ENCODE measurements around the gene HSPB9. TPM values are rescaled to one million over a fixed set of nuclear protein-coding genes. Genes with fewer than 3 reads are reported as not detected.

Gene HSPB9
- total RNA-seq, 1 donor from 2014 or later = not detected

DNA sequence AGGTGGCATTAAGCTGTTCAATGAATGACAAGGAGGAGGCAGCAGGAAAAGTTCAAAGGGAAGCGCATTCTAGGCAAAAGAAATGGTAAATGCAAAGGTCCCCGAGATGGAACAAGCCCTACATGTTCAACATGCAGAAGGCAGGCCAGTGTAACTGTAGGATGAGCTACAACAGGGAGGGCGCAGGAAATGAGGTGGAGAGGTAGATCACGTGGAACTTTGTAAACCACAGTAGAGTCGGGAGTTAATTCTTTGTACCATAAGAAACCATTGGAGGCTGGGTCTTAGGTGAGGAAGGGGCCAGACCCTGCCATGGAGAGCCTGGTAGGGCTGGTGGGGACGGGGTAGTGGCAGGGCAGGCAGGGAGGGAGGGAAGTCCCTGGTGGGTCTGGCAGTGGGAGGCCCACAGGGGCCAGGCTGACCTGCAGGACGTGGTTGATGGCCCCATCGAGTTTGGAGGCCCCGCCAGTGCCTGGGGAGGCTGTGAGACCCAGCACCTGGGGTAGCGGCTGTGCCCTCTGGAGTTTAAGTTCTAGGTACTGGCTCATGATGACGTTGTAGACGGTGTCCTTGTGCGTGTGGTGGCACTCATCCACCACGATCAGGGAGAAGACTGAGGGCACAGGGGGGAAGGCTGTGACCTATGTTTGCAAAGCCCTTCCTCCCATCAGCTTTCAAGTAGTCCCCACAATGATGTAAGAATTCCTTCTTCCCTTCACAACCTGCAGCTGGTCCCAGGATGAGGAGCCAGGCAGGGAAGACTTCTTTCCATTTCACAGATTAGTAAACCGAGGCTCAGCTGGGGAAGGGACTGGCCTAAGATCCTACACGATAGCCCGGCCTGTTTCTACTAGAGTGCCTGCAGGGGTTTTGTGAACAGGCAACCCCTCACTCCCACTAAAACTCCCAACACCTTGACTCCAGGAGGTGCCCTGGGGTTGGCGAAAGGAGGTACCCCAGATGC lies 12.0 kb upstream of the HSPB9 start:
- H2AFZ ChIP-seq (ENCODE audit: low read depth, low read length) = no peak overlapping the region
- no peak overlapping the region for H3K4me3 ChIP-seq (ENCODE audit: insufficient read depth, low read depth, low read length)
- H3K27ac Mint-ChIP-seq (ENCODE audit: unreplicated experiment) = no peak overlapping the region
- H3K4me2 ChIP-seq (ENCODE audit: low read length) = no peak overlapping the region
- no peaks in the 10 kb centered on the region for H3K4me1 ChIP-seq (ENCODE audit: insufficient read depth, low read length)
- no peaks in the 10 kb centered on the region for H3K36me3 ChIP-seq (ENCODE audit: insufficient read depth, low read length)
- no peaks in the 10 kb centered on the region for H3K9me3 ChIP-seq (ENCODE audit: insufficient read depth, low read depth, low read length)
- peaks cover 2% of the 10 kb centered on the region for H3K9me3 Mint-ChIP-seq (ENCODE audit: unreplicated experiment)
- H3K27me3 ChIP-seq (ENCODE audit: insufficient read depth, low read length) = peaks cover 3% of the 10 kb centered on the region
- no peaks in the 10 kb centered on the region for H4K20me1 ChIP-seq (ENCODE audit: insufficient read depth, low read length)
- TF ChIP-seq EZH2 (IDR thresholded peaks at IDR 0.05; ENCODE audit: insufficient read depth, low read length) = no peak
- TF ChIP-seq, protein P1, sequence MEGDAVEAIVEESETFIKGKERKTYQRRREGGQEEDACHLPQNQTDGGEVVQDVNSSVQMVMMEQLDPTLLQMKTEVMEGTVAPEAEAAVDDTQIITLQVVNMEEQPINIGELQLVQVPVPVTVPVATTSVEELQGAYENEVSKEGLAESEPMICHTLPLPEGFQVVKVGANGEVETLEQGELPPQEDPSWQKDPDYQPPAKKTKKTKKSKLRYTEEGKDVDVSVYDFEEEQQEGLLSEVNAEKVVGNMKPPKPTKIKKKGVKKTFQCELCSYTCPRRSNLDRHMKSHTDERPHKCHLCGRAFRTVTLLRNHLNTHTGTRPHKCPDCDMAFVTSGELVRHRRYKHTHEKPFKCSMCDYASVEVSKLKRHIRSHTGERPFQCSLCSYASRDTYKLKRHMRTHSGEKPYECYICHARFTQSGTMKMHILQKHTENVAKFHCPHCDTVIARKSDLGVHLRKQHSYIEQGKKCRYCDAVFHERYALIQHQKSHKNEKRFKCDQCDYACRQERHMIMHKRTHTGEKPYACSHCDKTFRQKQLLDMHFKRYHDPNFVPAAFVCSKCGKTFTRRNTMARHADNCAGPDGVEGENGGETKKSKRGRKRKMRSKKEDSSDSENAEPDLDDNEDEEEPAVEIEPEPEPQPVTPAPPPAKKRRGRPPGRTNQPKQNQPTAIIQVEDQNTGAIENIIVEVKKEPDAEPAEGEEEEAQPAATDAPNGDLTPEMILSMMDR (IDR thresholded peaks at IDR 0.05; ENCODE audit: insufficient read depth, low read depth, low read length) = no peak
- H3K79me2 ChIP-seq (ENCODE audit: insufficient read depth, low read length) = no peaks in the 10 kb centered on the region
- peaks cover 16% of the 10 kb centered on the region for H3K27me3 Mint-ChIP-seq (ENCODE audit: low read depth, unreplicated experiment)
- no peak overlapping the region for H3K9ac ChIP-seq (ENCODE audit: low read length)
- no peak overlapping the region for H3K4me3 Mint-ChIP-seq (ENCODE audit: unreplicated experiment)
- peaks cover 4% of the 10 kb centered on the region for H3K36me3 Mint-ChIP-seq (ENCODE audit: low read depth, unreplicated experiment)
- H3K27ac ChIP-seq (ENCODE audit: low read depth, low read length) = no peak overlapping the region
- DNase-seq (ENCODE audit: low read depth) (no peak), FAIRE-seq (no peak)
- H3K4me1 Mint-ChIP-seq (ENCODE audit: low read depth, unreplicated experiment) = peaks cover 3% of the 10 kb centered on the region

DNA sequence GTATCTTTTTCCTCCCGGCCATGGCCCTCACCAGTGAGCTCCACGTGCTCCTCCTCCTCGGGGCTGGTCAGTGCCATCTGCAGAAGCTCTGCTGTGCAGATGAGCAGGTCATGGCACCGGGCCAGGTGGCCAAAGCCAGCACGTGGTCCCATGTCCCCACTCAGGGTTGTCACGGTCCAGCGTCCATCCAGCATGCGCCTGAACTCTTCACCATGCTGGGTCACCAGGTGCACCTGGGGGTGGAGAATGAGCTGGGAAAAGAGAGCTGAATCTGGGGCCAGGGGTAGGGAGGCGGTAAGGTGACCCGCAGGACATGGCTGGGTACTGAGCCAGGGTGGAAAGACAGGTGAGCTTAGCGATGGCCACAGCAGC lies 11.4 kb upstream of the HSPB9 start:
- Histone ChIP-seq H4K20me1 (ENCODE audit: insufficient read depth, low read length) (no peaks in the 10 kb centered on the region), H3K9ac (ENCODE audit: low read length) (no peak overlapping the region), H3K36me3 (ENCODE audit: insufficient read depth, low read length) (no peaks in the 10 kb centered on the region), H3K27me3 (ENCODE audit: insufficient read depth, low read length) (no peaks in the 10 kb centered on the region), H3K4me3 (ENCODE audit: insufficient read depth, low read depth, low read length) (no peak overlapping the region), H3K4me2 (ENCODE audit: low read length) (no peak overlapping the region), H3K27ac (ENCODE audit: low read depth, low read length) (no peak overlapping the region), H3K79me2 (ENCODE audit: insufficient read depth, low read length) (no peaks in the 10 kb centered on the region), H3K4me1 (ENCODE audit: insufficient read depth, low read length) (no peaks in the 10 kb centered on the region), H2AFZ (ENCODE audit: low read depth, low read length) (no peak overlapping the region), H3K9me3 (ENCODE audit: insufficient read depth, low read depth, low read length) (no peaks in the 10 kb centered on the region)
- H3K27me3 Mint-ChIP-seq (ENCODE audit: low read depth, unreplicated experiment) = peaks cover 12% of the 10 kb centered on the region
- FAIRE-seq = no peak
- DNase-seq (ENCODE audit: low read depth) = no peak
- peaks cover 2% of the 10 kb centered on the region for H3K9me3 Mint-ChIP-seq (ENCODE audit: unreplicated experiment)
- no peak for TF ChIP-seq EZH2 (IDR thresholded peaks at IDR 0.05; ENCODE audit: insufficient read depth, low read length)
- TF ChIP-seq, protein P1 (IDR thresholded peaks at IDR 0.05; ENCODE audit: insufficient read depth, low read depth, low read length) = no peak
- H3K4me1 Mint-ChIP-seq (ENCODE audit: low read depth, unreplicated experiment) = peaks cover 3% of the 10 kb centered on the region
- peaks cover 4% of the 10 kb centered on the region for H3K36me3 Mint-ChIP-seq (ENCODE audit: low read depth, unreplicated experiment)
- no peak overlapping the region for H3K27ac Mint-ChIP-seq (ENCODE audit: unreplicated experiment)
- no peak overlapping the region for H3K4me3 Mint-ChIP-seq (ENCODE audit: unreplicated experiment)
